ENCODE data around the gene CCNB1.
"Not testable (repeated sequence)": the region's sequence is repeated elsewhere in the genome, so short reads cannot be mapped to it uniquely, and the experiment has no call there.

Gene CCNB1

GRCh38 chr5:69156456-69156855, 10.5 kb upstream of the CCNB1 start:
- H3K4me3 ChIP-seq (ENCODE audit: low read length) = no peak overlapping the region
- TF ChIP-seq, protein P1, sequence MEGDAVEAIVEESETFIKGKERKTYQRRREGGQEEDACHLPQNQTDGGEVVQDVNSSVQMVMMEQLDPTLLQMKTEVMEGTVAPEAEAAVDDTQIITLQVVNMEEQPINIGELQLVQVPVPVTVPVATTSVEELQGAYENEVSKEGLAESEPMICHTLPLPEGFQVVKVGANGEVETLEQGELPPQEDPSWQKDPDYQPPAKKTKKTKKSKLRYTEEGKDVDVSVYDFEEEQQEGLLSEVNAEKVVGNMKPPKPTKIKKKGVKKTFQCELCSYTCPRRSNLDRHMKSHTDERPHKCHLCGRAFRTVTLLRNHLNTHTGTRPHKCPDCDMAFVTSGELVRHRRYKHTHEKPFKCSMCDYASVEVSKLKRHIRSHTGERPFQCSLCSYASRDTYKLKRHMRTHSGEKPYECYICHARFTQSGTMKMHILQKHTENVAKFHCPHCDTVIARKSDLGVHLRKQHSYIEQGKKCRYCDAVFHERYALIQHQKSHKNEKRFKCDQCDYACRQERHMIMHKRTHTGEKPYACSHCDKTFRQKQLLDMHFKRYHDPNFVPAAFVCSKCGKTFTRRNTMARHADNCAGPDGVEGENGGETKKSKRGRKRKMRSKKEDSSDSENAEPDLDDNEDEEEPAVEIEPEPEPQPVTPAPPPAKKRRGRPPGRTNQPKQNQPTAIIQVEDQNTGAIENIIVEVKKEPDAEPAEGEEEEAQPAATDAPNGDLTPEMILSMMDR (conservative IDR thresholded peaks at IDR 0.05; ENCODE audit: low read depth, low read length) = no peak
- DNase-seq (ENCODE audit: low read depth) = no peak

GRCh38 chr5:69158039-69158438, 8.9 kb upstream of the CCNB1 start:
- TF ChIP-seq, protein P1 (conservative IDR thresholded peaks at IDR 0.05; ENCODE audit: low read depth, low read length) = no peak
- DNase-seq (ENCODE audit: low read depth) = no peak
- no peak overlapping the region for H3K4me3 ChIP-seq (ENCODE audit: low read length)

GRCh38 chr5:69160651-69161050, 6.3 kb upstream of the CCNB1 start:
- no peak for DNase-seq (ENCODE audit: low read depth)
- H3K4me3 ChIP-seq (ENCODE audit: low read length) = no peak overlapping the region
- TF ChIP-seq, protein P1 (conservative IDR thresholded peaks at IDR 0.05; ENCODE audit: low read depth, low read length) = no peak

GRCh38 chr5:69167493-69167855, 524 bp downstream of the CCNB1 start:
- TF ChIP-seq, protein P1 (conservative IDR thresholded peaks at IDR 0.05; ENCODE audit: low read depth, low read length) = no peak
- H3K4me3 ChIP-seq (ENCODE audit: low read length) = peak overlapping the region; percentile 93
- DNase-seq (ENCODE audit: low read depth) = no peak

DNA sequence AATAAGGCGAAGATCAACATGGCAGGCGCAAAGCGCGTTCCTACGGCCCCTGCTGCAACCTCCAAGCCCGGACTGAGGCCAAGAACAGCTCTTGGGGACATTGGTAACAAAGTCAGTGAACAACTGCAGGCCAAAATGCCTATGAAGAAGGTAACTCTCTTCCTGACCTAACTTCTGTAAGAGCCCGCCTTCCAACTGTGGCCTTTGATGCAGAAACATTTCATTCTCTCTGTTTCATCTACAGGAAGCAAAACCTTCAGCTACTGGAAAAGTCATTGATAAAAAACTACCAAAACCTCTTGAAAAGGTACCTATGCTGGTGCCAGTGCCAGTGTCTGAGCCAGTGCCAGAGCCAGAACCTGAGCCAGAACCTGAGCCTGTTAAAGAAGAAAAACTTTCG, 979 bp downstream of the CCNB1 start:
- TF ChIP-seq, protein P1 (conservative IDR thresholded peaks at IDR 0.05; ENCODE audit: low read depth, low read length) = no peak
- peak overlapping the region; percentile 93 for H3K4me3 ChIP-seq (ENCODE audit: low read length)
- no peak for DNase-seq (ENCODE audit: low read depth)

DNA sequence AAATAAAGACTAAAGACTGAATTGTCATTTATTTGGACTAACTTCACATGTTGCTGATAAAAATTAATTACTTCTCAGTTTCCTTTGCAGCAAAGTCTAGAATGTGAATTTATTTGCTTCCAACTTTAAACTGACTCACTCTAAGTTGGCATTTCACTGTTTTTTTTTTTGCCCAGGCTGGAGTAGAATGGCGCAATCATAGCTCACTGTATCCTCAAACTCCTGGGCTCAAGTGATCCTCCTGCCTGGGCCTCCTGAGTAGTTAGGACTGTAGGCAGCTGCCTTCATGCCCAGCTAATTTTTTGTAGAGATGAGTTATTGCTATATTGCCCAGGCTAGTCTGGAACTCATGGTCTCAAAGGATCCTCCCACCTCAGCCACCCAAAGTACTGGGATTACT, 3.5 kb downstream of the CCNB1 start:
- TF ChIP-seq, protein P1 (conservative IDR thresholded peaks at IDR 0.05; ENCODE audit: low read depth, low read length) = no peak
- DNase-seq (ENCODE audit: low read depth) = no peak
- no peak overlapping the region for H3K4me3 ChIP-seq (ENCODE audit: low read length)

DNA sequence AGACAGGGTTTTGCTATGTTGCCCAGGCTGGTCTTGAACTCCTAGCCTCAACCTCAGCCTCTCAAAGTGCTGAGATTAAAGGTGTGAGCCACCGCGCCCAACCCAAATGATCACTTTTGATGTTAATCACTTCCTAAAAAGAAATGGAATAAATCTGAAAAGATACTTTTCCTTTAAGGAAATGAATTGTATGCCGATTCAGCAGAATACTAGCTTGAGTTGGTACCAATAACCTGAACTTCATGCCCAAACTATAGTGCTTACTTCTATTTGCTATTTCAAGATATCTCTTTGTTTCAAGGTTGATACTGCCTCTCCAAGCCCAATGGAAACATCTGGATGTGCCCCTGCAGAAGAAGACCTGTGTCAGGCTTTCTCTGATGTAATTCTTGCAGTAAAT, 4.0 kb downstream of the CCNB1 start:
- TF ChIP-seq, protein P1 (conservative IDR thresholded peaks at IDR 0.05; ENCODE audit: low read depth, low read length) = no peak
- DNase-seq (ENCODE audit: low read depth) = no peak
- H3K4me3 ChIP-seq (ENCODE audit: low read length) = no peak overlapping the region

GRCh38 chr5:69181659-69182293, 14.8 kb downstream of the CCNB1 start:
- DNase-seq (ENCODE audit: low read depth); H3K4me3 ChIP-seq (ENCODE audit: low read length): not testable (repeated sequence)
